ENCODE results near the gene SLC18A2.

- TF ChIP-seq CTCF (IDR thresholded peaks at IDR 0.05) (no peak), POLR2A (IDR thresholded peaks at IDR 0.05) (no peak)
These were observed 44.0 kb downstream of the SLC18A2 start for GRCh38 chr10:117284716-117285494.

Data from Peyer's patch (tissue), 4 donors.